Measurements from ENCODE around the gene RBM28.

DNA sequence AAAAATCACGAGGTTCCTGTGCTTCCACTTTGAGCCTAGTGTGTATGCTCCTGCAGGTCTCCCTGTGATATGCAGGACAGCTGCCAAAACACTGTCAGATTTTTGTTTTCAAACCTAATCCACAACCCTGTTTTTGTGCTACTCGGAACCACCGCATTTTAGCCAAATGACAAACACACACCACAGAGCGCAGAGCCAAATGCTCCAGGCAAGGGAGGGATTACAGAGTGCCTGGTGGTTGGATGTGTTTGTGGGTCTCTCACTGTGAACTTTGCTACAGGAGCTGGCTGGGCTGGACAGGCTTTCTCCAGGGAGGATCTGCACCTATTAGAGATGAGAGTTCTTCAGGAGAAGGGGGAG, 5.7 kb upstream of the RBM28 start:
- TF ChIP-seq, protein P1, sequence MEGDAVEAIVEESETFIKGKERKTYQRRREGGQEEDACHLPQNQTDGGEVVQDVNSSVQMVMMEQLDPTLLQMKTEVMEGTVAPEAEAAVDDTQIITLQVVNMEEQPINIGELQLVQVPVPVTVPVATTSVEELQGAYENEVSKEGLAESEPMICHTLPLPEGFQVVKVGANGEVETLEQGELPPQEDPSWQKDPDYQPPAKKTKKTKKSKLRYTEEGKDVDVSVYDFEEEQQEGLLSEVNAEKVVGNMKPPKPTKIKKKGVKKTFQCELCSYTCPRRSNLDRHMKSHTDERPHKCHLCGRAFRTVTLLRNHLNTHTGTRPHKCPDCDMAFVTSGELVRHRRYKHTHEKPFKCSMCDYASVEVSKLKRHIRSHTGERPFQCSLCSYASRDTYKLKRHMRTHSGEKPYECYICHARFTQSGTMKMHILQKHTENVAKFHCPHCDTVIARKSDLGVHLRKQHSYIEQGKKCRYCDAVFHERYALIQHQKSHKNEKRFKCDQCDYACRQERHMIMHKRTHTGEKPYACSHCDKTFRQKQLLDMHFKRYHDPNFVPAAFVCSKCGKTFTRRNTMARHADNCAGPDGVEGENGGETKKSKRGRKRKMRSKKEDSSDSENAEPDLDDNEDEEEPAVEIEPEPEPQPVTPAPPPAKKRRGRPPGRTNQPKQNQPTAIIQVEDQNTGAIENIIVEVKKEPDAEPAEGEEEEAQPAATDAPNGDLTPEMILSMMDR (IDR thresholded peaks at IDR 0.05) = no peak
- no peak for TF ChIP-seq POLR2A (IDR thresholded peaks at IDR 0.05)
